H4 (cell line): ENCODE data around the gene OR51L1. TPM values are rescaled to one million over a fixed set of nuclear protein-coding genes. Genes with fewer than 3 reads are reported as not detected.

Experiments
- DNase-seq: peaks from one replicate; pipeline ENCODE4 v3.0.0-alpha.2; 2015; ENCODE audit warnings: low spot score
- total RNA-seq: library from RNA; depleted of rRNA; stranded (reverse); fragments of >200 nt; shearing (Covaris generic); gene quantifications from 2 replicates; pipeline ENCODE4 v1.2.3, GENCODE V29; 2014; rRNA removed

Gene OR51L1
- total RNA-seq, 1 experiment from 2014 or later: not detected

- no peak for DNase-seq
Measured at GRCh38 chr11:5046754-5047330, 52.2 kb downstream of the OR51L1 start.

Other genes starting within 250 kb of the OR51L1 start
- gene OR51F1, start 224.9 kb upstream of the OR51L1 start, total RNA-seq: not detected in 2 replicates
- gene OR52R1, start 190.5 kb upstream of the OR51L1 start, total RNA-seq: not detected in 2 replicates
- not detected in 2 replicates for gene OR51F2, start 173.5 kb upstream of the OR51L1 start, total RNA-seq
- gene OR51S1, start 145.6 kb upstream of the OR51L1 start, total RNA-seq: not detected in 2 replicates
- not detected in 2 replicates for gene OR51T1, start 113.0 kb upstream of the OR51L1 start, total RNA-seq
- not detected in 2 replicates for gene OR51A7, start 91.1 kb upstream of the OR51L1 start, total RNA-seq
- not detected in 2 replicates for gene OR51G2, start 75.5 kb upstream of the OR51L1 start, total RNA-seq
- not detected in 2 replicates for gene OR51G1, start 70.5 kb upstream of the OR51L1 start, total RNA-seq
- not detected in 2 replicates for gene OR51A4, start 47.2 kb upstream of the OR51L1 start, total RNA-seq
- gene OR51A2, start 39.1 kb upstream of the OR51L1 start, total RNA-seq: not detected in 2 replicates
- gene OR52J3, start 51.7 kb downstream of the OR51L1 start, total RNA-seq: not detected in 2 replicates
- gene OR52E2, start 64.8 kb downstream of the OR51L1 start, total RNA-seq: 0.23 and 1.8 TPM in 2 replicates
- gene OR52E1, start 74.7 kb downstream of the OR51L1 start, total RNA-seq: not detected in 2 replicates
- not detected in 2 replicates for gene OR52A5, start 143.5 kb downstream of the OR51L1 start, total RNA-seq
- gene OR52A1, start 159.9 kb downstream of the OR51L1 start, total RNA-seq: not detected in 2 replicates
- not detected in 2 replicates for gene OR51V1, start 205.8 kb downstream of the OR51L1 start, total RNA-seq
- gene HBB, start 232.2 kb downstream of the OR51L1 start, total RNA-seq: not detected in 2 replicates
- gene HBD, start 239.6 kb downstream of the OR51L1 start, total RNA-seq: not detected in 2 replicates